Spleen (tissue), 11 donors: ENCODE data around the gene SMIM45.

Experiments
- DNase-seq: peaks from one replicate; pipeline ENCODE4 v3.0.0-alpha.2; 2020
- H3K27ac ChIP-seq, 8 donors: fragments of 200-600 bp; sonication (generic) in 7 of 8; 1 replicate in 4 of 8; 2 replicates in 4 of 8; pipeline versions ENCODE4 v1.5.0 to v1.8.0; 2016 to 2021; ENCODE audit warnings: inconsistent platforms in 4 of 8, mild to moderate bottlenecking in 4 of 8, moderate library complexity in 1 of 8
- H3K27me3 ChIP-seq, 7 donors: fragments of 200-600 bp; sonication (generic) in 6 of 7; replicated peaks in 1 of 7; 1 replicate in 4 of 7; 2 replicates in 3 of 7; pipeline versions ENCODE4 v1.5.0 to v1.8.0; 2016 to 2021; ENCODE audit warnings: inconsistent platforms in 3 of 7, mild to moderate bottlenecking in 1 of 7
- H3K36me3 ChIP-seq, 6 donors: fragments of 200-600 bp; sonication (generic) in 5 of 6; 1 replicate in 4 of 6; 2 replicates in 2 of 6; pipeline versions ENCODE4 v1.5.0 to v1.8.0; 2016 to 2021; ENCODE audit warnings: inconsistent platforms in 2 of 6
- H3K4me1 ChIP-seq, 6 donors: fragments of 200-600 bp; sonication (generic) in 5 of 6; 1 replicate in 3 of 6; 2 replicates in 3 of 6; pipeline versions ENCODE4 v1.5.0 to v1.8.0; 2016 to 2021; ENCODE audit warnings: inconsistent platforms in 3 of 6
- H3K4me3 ChIP-seq, 8 donors: fragments of 200-600 bp; sonication (generic) in 7 of 8; 1 replicate in 4 of 8; 2 replicates in 4 of 8; pipeline versions ENCODE4 v1.5.0 to v1.8.0; 2016 to 2021; ENCODE audit warnings: inconsistent platforms in 4 of 8, mild to moderate bottlenecking in 4 of 8, moderate library complexity in 2 of 8
- H3K9me3 ChIP-seq, 8 donors: fragments of 200-600 bp; sonication (generic) in 7 of 8; 1 replicate in 4 of 8; 2 replicates in 4 of 8; pipeline versions ENCODE4 v1.5.0 to v1.8.0; 2016 to 2021; ENCODE audit warnings: inconsistent platforms in 4 of 8
- POLR2A ChIP-seq, 3 donors: fragments of 450-650 bp; IDR thresholded peaks; one replicate each; pipeline ENCODE4 v1.5.1; 2017; ENCODE audit warnings: antibody characterized with exemption in 3 of 3, mild to moderate bottlenecking in 1 of 3
- POLR2AphosphoS5 ChIP-seq, 3 donors: sonication (generic); formaldehyde crosslinking; IDR thresholded peaks; one replicate each; pipeline ENCODE4 v1.5.1; 2017; ENCODE audit warnings: antibody characterized with exemption in 3 of 3
- WGBS, 5 donors: extraction: QIAGEN DNeasy Blood & Tissue Kit in 3 of 5; methylation state at CpG; one replicate each; pipeline versions ENCODE4 v1.1.5 to v1.1.7; 2013 to 2018; 5-methylcytosine and 5-hydroxymethylcytosine counted together
- intact Hi-C: fragments of 100-400 bp; cut with DNase I; formaldehyde crosslinking; loops from one replicate; pipeline ENCODE4 v1.15.0; 2023; ENCODE audit warnings: low total_unique reads
- TF ChIP-seq, protein P1 (sequence below), 11 experiments: fragments of 200-600 bp in 7 of 11; fragments of 450-650 bp in 4 of 11; sonication (generic) in 4 of 11; IDR thresholded peaks in 8 of 11; conservative IDR thresholded peaks in 3 of 11; 1 replicate in 7 of 11; 2 replicates in 4 of 11; pipeline versions ENCODE4 v1.4.0 to v1.8.0; 2016 to 2021; ENCODE audit warnings: antibody characterized with exemption in 11 of 11, inconsistent platforms in 4 of 11, mild to moderate bottlenecking in 1 of 11
- donor health status: healthy with polysubstance abuse.
- donor health status: DM: no; HTN: no; CAD: no; lungs with moderate emphysema.
- donor health status: DM: no; HTN: no; CAD: no.
- donor health status: Bipolar disorder and iron deficiency.
- donor health status: healthy.
- donor health status: DM: no; HTN: no; CAD: no.
- donor health status: DM: yes; HTN: yes; CAD: no.

Gene SMIM45

DNA sequence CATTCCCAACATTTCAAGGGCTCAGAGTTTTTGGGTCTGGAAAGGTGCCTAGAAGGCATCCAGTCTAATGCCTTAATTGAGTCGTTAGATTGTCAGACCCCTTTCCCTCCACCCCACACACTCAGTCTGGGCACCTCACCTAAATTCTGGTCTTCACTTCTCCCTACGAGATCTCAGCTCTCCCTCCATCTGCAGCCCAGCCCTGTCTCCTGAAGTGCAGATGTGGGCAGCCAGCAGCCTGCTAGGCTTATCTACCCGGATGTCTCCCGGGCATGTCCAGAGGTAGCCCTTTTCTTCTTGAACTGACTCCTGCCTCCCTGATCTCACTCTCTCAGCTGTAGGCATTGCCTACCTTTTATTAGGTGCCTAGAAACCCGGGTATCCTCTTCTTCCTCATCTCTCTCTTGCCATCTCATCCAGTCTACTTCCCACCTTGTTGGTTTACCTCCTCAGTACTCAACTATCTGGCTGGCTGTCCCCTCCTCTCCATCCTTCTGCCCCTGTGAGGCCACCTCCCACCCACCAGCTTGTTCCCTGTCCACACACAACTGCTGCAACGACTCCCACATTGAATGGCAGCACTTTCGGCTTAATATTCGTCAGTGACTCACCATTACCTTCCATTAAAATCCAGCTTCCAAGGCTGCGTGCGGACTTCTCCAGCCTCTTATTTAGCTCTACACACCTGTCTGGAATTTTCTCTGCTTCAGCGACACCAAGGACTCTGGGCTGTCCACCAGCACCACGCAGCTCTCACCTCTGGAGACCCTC lies 23.5 kb downstream of the SMIM45 start:
- intact Hi-C loops: no loop called here
- no peaks in the 10 kb centered on the region for H3K36me3 ChIP-seq
- 69 to 76% (median 73%) methylated on average over 12 of the region's 12 CpGs for WGBS, 5 donors
- no peak overlapping the region for H3K27ac ChIP-seq
- H3K4me3 ChIP-seq: peak overlapping the region in 1 of 8 donors; percentile 76
- DNase-seq: no peak
- H3K27me3 ChIP-seq: peaks cover 0 to 81% (median 30%) of the 10 kb centered on the region in 7 donors
- no peaks in the 10 kb centered on the region for H3K9me3 ChIP-seq
- TF ChIP-seq, protein P1, sequence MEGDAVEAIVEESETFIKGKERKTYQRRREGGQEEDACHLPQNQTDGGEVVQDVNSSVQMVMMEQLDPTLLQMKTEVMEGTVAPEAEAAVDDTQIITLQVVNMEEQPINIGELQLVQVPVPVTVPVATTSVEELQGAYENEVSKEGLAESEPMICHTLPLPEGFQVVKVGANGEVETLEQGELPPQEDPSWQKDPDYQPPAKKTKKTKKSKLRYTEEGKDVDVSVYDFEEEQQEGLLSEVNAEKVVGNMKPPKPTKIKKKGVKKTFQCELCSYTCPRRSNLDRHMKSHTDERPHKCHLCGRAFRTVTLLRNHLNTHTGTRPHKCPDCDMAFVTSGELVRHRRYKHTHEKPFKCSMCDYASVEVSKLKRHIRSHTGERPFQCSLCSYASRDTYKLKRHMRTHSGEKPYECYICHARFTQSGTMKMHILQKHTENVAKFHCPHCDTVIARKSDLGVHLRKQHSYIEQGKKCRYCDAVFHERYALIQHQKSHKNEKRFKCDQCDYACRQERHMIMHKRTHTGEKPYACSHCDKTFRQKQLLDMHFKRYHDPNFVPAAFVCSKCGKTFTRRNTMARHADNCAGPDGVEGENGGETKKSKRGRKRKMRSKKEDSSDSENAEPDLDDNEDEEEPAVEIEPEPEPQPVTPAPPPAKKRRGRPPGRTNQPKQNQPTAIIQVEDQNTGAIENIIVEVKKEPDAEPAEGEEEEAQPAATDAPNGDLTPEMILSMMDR (IDR thresholded peaks at IDR 0.05 in 8 of 11, conservative IDR thresholded peaks at IDR 0.05 in 3 of 11): no peak
- no peak for TF ChIP-seq POLR2AphosphoS5 (IDR thresholded peaks at IDR 0.05)
- no peak for TF ChIP-seq POLR2A (IDR thresholded peaks at IDR 0.05)
- peaks cover 3 to 17% (median 13%) of the 10 kb centered on the region in 6 donors for H3K4me1 ChIP-seq

DNA sequence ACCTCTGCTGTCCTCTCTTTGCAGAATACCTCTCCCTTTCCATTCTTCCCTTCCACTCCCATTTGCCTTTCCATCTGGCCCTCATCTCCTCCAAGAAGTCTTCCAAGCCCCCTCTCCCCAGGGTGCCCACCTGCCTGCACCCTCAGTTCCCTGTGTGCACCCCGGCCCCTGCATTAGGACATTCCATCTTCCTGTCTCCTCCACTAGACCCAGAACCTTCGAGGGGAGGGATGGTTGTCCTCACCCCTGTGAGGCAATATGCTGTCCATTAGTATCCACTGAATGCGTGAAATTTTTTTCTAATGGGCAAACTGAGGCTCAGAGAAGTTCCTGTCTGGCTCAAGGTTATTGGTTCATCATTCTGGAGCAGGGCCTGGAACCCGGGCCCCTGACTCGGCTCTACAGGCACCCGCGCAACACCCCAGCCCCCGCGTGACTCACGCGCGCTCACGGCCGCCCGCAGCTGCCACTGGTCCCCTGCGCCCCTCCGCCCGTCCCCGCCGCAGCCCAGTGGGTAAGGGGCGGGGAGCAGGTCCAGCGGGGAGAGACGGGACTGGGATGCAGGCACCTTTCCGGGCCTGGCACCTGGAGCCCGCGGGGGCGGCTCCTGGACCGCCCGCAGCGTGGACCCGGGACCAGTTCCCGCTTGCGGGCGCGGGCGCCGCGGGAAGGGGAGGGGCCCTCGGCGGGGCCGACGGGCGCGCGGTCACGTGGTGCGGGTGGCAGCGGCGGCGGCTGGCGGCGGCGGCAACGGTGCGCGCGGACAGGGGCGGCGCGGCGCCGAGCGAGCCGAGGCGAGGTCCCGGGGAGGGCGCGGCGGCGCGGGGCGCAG lies 24.3 kb downstream of the SMIM45 start:
- 2 to 9% (median 3%) methylated on average over 19 to 72 of the region's 72 CpGs for WGBS, 5 donors
- H3K27me3 ChIP-seq: peaks cover 0 to 77% (median 30%) of the 10 kb centered on the region in 7 donors
- H3K4me1 ChIP-seq: peaks cover 3 to 17% (median 13%) of the 10 kb centered on the region in 6 donors
- H3K27ac ChIP-seq: no peak overlapping the region
- intact Hi-C loops: no loop called here
- peak; percentile 86 for DNase-seq
- H3K36me3 ChIP-seq: no peaks in the 10 kb centered on the region
- peak overlapping the region; percentile 18 to 76 (median 45) for H3K4me3 ChIP-seq
- no peak for TF ChIP-seq POLR2A (IDR thresholded peaks at IDR 0.05)
- TF ChIP-seq, protein P1 (IDR thresholded peaks at IDR 0.05 in 8 of 11, conservative IDR thresholded peaks at IDR 0.05 in 3 of 11): no peak
- no peak for TF ChIP-seq POLR2AphosphoS5 (IDR thresholded peaks at IDR 0.05)
- no peaks in the 10 kb centered on the region for H3K9me3 ChIP-seq

DNA sequence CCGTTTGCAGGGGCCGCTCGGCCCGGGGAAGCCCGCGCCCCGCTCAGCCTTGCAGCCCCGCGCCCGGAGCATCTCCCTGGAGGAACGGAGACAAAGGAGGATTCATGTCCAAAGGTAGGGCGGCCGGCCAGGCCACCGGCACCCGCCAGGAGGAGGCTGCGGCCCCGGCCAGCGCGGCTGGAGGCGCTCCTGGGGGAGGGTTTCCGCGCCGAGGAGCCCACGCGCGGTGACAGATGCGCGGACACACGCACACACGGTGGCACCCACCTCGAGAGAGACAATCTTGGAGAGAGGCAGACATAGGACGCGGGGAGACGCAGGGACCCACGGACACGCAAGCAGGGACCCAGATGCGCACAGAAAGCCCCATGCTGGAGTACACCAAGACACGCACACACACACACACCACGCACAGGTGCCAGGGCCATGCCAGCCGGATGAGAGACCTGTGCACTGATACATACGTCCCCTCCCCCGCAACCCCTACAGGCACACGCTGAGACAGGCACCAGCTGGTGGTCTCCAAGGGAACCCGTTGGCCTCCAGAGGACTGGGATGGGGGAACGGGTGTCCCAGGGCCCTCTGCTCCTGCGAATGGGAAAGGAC lies 25.1 kb downstream of the SMIM45 start:
- Histone ChIP-seq H3K4me1 (peaks cover 3 to 17% (median 13%) of the 10 kb centered on the region in 6 donors), H3K9me3 (no peaks in the 10 kb centered on the region), H3K4me3 (peak overlapping the region in 7 of 8 donors; percentile 22 to 76 (median 45)), H3K36me3 (no peaks in the 10 kb centered on the region), H3K27ac (no peak overlapping the region), H3K27me3 (peaks cover 0 to 69% (median 23%) of the 10 kb centered on the region in 7 donors)
- TF ChIP-seq POLR2A (IDR thresholded peaks at IDR 0.05) (no peak), POLR2AphosphoS5 (IDR thresholded peaks at IDR 0.05) (no peak)
- TF ChIP-seq, protein P1 (IDR thresholded peaks at IDR 0.05 in 8 of 11, conservative IDR thresholded peaks at IDR 0.05 in 3 of 11): no peak
- intact Hi-C loops: no loop called here
- no peak for DNase-seq
- 4 to 26% (median 5%) methylated on average over 9 to 46 of the region's 46 CpGs for WGBS, 5 donors
